ENCODE measurements around the gene TSPAN13. TPM values are rescaled to one million over a fixed set of nuclear protein-coding genes. Genes with fewer than 3 reads are reported as not detected.

Gene TSPAN13
- total RNA-seq, 1 donor from 2014 or later = 36.7 TPM

DNA sequence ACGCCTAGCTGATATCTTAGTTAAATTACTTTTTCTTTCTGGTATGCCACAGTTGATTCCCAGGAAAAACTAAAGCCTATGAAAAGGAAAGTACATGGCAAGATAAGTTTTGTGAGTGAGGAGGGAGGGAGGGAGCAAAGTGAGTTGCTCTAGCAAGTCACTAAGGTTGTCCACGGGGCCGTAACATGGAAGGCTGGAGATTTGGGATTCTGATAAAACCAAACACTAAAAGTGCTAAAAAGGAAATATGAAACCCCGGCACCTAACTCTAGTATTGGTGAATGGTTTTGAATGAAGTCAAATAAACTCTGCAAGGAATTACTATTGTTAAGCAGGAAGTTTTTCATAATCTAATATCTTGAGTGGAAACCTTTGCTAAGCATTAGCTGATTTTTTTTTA, 49.6 kb downstream of the TSPAN13 start:
- H3K36me3 Mint-ChIP-seq (ENCODE audit: low read depth) = no peaks in the 10 kb centered on the region
- no peaks in the 10 kb centered on the region for H3K27me3 Mint-ChIP-seq (ENCODE audit: low read depth)
- DNase-seq (ENCODE audit: low read depth, low spot score) = no peak
- TF ChIP-seq, protein P1, sequence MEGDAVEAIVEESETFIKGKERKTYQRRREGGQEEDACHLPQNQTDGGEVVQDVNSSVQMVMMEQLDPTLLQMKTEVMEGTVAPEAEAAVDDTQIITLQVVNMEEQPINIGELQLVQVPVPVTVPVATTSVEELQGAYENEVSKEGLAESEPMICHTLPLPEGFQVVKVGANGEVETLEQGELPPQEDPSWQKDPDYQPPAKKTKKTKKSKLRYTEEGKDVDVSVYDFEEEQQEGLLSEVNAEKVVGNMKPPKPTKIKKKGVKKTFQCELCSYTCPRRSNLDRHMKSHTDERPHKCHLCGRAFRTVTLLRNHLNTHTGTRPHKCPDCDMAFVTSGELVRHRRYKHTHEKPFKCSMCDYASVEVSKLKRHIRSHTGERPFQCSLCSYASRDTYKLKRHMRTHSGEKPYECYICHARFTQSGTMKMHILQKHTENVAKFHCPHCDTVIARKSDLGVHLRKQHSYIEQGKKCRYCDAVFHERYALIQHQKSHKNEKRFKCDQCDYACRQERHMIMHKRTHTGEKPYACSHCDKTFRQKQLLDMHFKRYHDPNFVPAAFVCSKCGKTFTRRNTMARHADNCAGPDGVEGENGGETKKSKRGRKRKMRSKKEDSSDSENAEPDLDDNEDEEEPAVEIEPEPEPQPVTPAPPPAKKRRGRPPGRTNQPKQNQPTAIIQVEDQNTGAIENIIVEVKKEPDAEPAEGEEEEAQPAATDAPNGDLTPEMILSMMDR (conservative IDR thresholded peaks at IDR 0.05) = no peak
- H3K27ac Mint-ChIP-seq (ENCODE audit: unreplicated experiment) = no peak overlapping the region
- H3K4me3 Mint-ChIP-seq = no peak overlapping the region
- H3K4me1 Mint-ChIP-seq = no peaks in the 10 kb centered on the region
- H3K9me3 Mint-ChIP-seq = no peaks in the 10 kb centered on the region

GRCh38 chr7:16803881-16804673, 50.5 kb downstream of the TSPAN13 start:
- no peaks in the 10 kb centered on the region for H3K9me3 Mint-ChIP-seq
- H3K4me1 Mint-ChIP-seq = no peaks in the 10 kb centered on the region
- TF ChIP-seq, protein P1 (conservative IDR thresholded peaks at IDR 0.05) = no peak
- DNase-seq (ENCODE audit: low read depth, low spot score) = no peak
- H3K4me3 Mint-ChIP-seq = no peak overlapping the region
- no peaks in the 10 kb centered on the region for H3K27me3 Mint-ChIP-seq (ENCODE audit: low read depth)
- H3K27ac Mint-ChIP-seq (ENCODE audit: unreplicated experiment) = no peak overlapping the region
- H3K36me3 Mint-ChIP-seq (ENCODE audit: low read depth) = no peaks in the 10 kb centered on the region

- DNase-seq (ENCODE audit: low read depth, low spot score) = no peak
- Mint-ChIP-seq H3K36me3 (ENCODE audit: low read depth) (no peaks in the 10 kb centered on the region), H3K4me1 (no peaks in the 10 kb centered on the region), H3K9me3 (no peaks in the 10 kb centered on the region), H3K27me3 (ENCODE audit: low read depth) (no peaks in the 10 kb centered on the region), H3K27ac (ENCODE audit: unreplicated experiment) (no peak within 1 kb of the TSS), H3K4me3 (no peak within 1 kb of the TSS)
- TF ChIP-seq, protein P1 (conservative IDR thresholded peaks at IDR 0.05) = no peak
Observed at GRCh38 chr7:16804674-16805439, 51.3 kb downstream of the TSPAN13 start, which contains the start of gene AGR2. AGR2 (minus strand) TSS chr7:16804999; CDS start chr7:16801796, 3,203 bp downstream.

DNA sequence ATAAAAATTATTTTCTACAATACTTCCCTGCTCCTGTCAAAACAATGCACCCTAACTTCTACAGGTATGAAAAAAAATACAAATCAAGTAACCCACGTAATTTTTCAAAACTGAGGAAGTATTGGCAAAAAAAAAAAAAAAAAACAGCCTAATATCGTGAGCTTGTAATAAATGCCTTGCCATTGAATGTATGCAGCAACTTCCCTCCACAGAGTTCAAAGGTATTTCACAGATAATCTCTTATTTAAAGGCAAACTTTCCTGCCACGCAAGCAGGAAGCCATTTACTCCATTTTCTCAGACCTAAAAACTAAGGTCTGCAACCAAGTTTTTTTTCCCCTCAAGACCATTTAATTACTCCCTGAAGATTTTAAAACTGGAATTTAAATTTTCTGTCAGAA, 51.9 kb downstream of the TSPAN13 start:
- no peak for DNase-seq (ENCODE audit: low read depth, low spot score)
- Mint-ChIP-seq H3K27me3 (ENCODE audit: low read depth) (no peaks in the 10 kb centered on the region), H3K9me3 (no peaks in the 10 kb centered on the region), H3K4me3 (no peak overlapping the region), H3K4me1 (no peaks in the 10 kb centered on the region), H3K27ac (ENCODE audit: unreplicated experiment) (no peak overlapping the region), H3K36me3 (ENCODE audit: low read depth) (no peaks in the 10 kb centered on the region)
- TF ChIP-seq, protein P1 (conservative IDR thresholded peaks at IDR 0.05) = no peak

- H3K4me1 Mint-ChIP-seq = no peaks in the 10 kb centered on the region
- H3K27me3 Mint-ChIP-seq (ENCODE audit: low read depth) = no peaks in the 10 kb centered on the region
- H3K4me3 Mint-ChIP-seq = no peak overlapping the region
- no peak overlapping the region for H3K27ac Mint-ChIP-seq (ENCODE audit: unreplicated experiment)
- no peaks in the 10 kb centered on the region for H3K9me3 Mint-ChIP-seq
- DNase-seq (ENCODE audit: low read depth, low spot score) = no peak
- TF ChIP-seq, protein P1 (conservative IDR thresholded peaks at IDR 0.05) = no peak
- no peaks in the 10 kb centered on the region for H3K36me3 Mint-ChIP-seq (ENCODE audit: low read depth)
Observed at GRCh38 chr7:16810112-16810511, 56.6 kb downstream of the TSPAN13 start.
